ENCODE measurements around the gene ATP8A1.

GRCh38 chr4:42637867-42638266, 19.0 kb downstream of the ATP8A1 start:
- TF ChIP-seq CTCF (IDR thresholded peaks at IDR 0.05) (no peak), POLR2A (IDR thresholded peaks at IDR 0.05) (no peak)

Measured in right lobe of liver (tissue), 4 donors.